Measurements from ENCODE around the gene VIL1.

- TF ChIP-seq CTCF (conservative IDR thresholded peaks at IDR 0.05; ENCODE audit: low read depth, low read length) (no peak), EZH2 (IDR thresholded peaks at IDR 0.05; ENCODE audit: borderline replicate concordance, low read depth, low read length, poor library complexity, severe bottlenecking) (no peak)
Observed at GRCh38 chr2:218398437-218399390, 20.2 kb upstream of the VIL1 start.
